ENCODE data around the gene PLPP7.

The PLPP7 gene

GRCh38 chr9:131276094-131276888 is 13.2 kb upstream of the PLPP7 start, which contains the start of gene FAM78A:
FAM78A (minus strand) TSS chr9:131276510; CDS start chr9:131276179, 331 bp downstream.
- no peak for TF ChIP-seq CTCF (IDR thresholded peaks at IDR 0.05; ENCODE audit: insufficient read depth, low read length, poor library complexity, severe bottlenecking)
- no peaks in the 10 kb centered on the region; the same call in 1 of the 2 replicates for H3K27me3 ChIP-seq (replicated peaks; ENCODE audit: control insufficient read depth, insufficient read depth, low read length)
- H3K4me3 ChIP-seq (replicated peaks; ENCODE audit: low read depth, low read length), result peak within 1 kb of the TSS; percentile 75
- peak; percentile 80 for DNase-seq (ENCODE audit: extremely low read depth, insufficient read length)
- no peaks in the 10 kb centered on the region for H3K36me3 ChIP-seq (ENCODE audit: control insufficient read depth, insufficient read depth, low read length)

GRCh38 chr9:131276891-131277286 is 12.6 kb upstream of the PLPP7 start:
- Histone ChIP-seq H3K4me3 (replicated peaks; ENCODE audit: low read depth, low read length) (peak overlapping the region; percentile 75), H3K36me3 (ENCODE audit: control insufficient read depth, insufficient read depth, low read length) (no peaks in the 10 kb centered on the region), H3K27me3 (replicated peaks; ENCODE audit: control insufficient read depth, insufficient read depth, low read length) (no peaks in the 10 kb centered on the region; the same call in none of the 2 replicates)
- DNase-seq (ENCODE audit: extremely low read depth, insufficient read length), result peak; percentile 53
- TF ChIP-seq CTCF (IDR thresholded peaks at IDR 0.05; ENCODE audit: insufficient read depth, low read length, poor library complexity, severe bottlenecking), result no peak

GRCh38 chr9:131277287-131277909 is 12.1 kb upstream of the PLPP7 start:
- DNase-seq (ENCODE audit: extremely low read depth, insufficient read length), result peak; percentile 43
- TF ChIP-seq CTCF (IDR thresholded peaks at IDR 0.05; ENCODE audit: insufficient read depth, low read length, poor library complexity, severe bottlenecking), result no peak
- no peaks in the 10 kb centered on the region for H3K36me3 ChIP-seq (ENCODE audit: control insufficient read depth, insufficient read depth, low read length)
- no peaks in the 10 kb centered on the region; the same call in none of the 2 replicates for H3K27me3 ChIP-seq (replicated peaks; ENCODE audit: control insufficient read depth, insufficient read depth, low read length)
- H3K4me3 ChIP-seq (replicated peaks; ENCODE audit: low read depth, low read length), result peak overlapping the region; percentile 75

- Histone ChIP-seq H3K4me3 (replicated peaks; ENCODE audit: low read depth, low read length) (peak overlapping the region; percentile 75), H3K27me3 (replicated peaks; ENCODE audit: control insufficient read depth, insufficient read depth, low read length) (no peaks in the 10 kb centered on the region; the same call in none of the 2 replicates), H3K36me3 (ENCODE audit: control insufficient read depth, insufficient read depth, low read length) (no peaks in the 10 kb centered on the region)
- TF ChIP-seq CTCF (IDR thresholded peaks at IDR 0.05; ENCODE audit: insufficient read depth, low read length, poor library complexity, severe bottlenecking), result no peak
- peak; percentile 66 for DNase-seq (ENCODE audit: extremely low read depth, insufficient read length)
Measured at GRCh38 chr9:131277910-131278701, 11.4 kb upstream of the PLPP7 start.

GRCh38 chr9:131278702-131279111 is 10.8 kb upstream of the PLPP7 start:
- DNase-seq (ENCODE audit: extremely low read depth, insufficient read length), result no peak
- H3K27me3 ChIP-seq (replicated peaks; ENCODE audit: control insufficient read depth, insufficient read depth, low read length), result no peaks in the 10 kb centered on the region; the same call in none of the 2 replicates
- no peaks in the 10 kb centered on the region for H3K36me3 ChIP-seq (ENCODE audit: control insufficient read depth, insufficient read depth, low read length)
- H3K4me3 ChIP-seq (replicated peaks; ENCODE audit: low read depth, low read length), result no peak overlapping the region
- no peak for TF ChIP-seq CTCF (IDR thresholded peaks at IDR 0.05; ENCODE audit: insufficient read depth, low read length, poor library complexity, severe bottlenecking)
